BE2C (cell line): Measurements from ENCODE around the gene PKNOX2.

Source experiments
- DNase-seq: peaks from one replicate; pipeline ENCODE4 v3.0.0-alpha.2; 2020
- H3K27me3 ChIP-seq: fragments of 250-450 bp; sonication (Bioruptor Pico); 2 replicates; pipeline ENCODE4 v1.5.1; 2020; ENCODE audit warnings: mild to moderate bottlenecking
- H3K36me3 ChIP-seq: fragments of 250-450 bp; sonication (Bioruptor Pico); 2 replicates; pipeline ENCODE4 v1.5.1; 2020; ENCODE audit warnings: mild to moderate bottlenecking
- H3K4me1 ChIP-seq: fragments of 250-450 bp; sonication (Bioruptor Pico); 2 replicates; pipeline ENCODE4 v1.5.1; 2020
- H3K4me3 ChIP-seq: 2 replicates; pipeline ENCODE4 v1.5.1; 2011; ENCODE audit warnings: low read depth, low read length
- H3K9me3 ChIP-seq: fragments of 250-450 bp; sonication (Bioruptor Pico); 2 replicates; pipeline ENCODE4 v1.5.1; 2020
- CTCF ChIP-seq: IDR thresholded peaks from 2 replicates; pipeline ENCODE4 v1.5.1; 2012; ENCODE audit warnings: mild to moderate bottlenecking, low read depth, low read length

The PKNOX2 gene

GRCh38 chr11:125413226-125413625 is 248.7 kb downstream of the PKNOX2 start:
- Histone ChIP-seq H3K4me3 (no peak overlapping the region), H3K4me1 (no peaks in the 10 kb centered on the region), H3K36me3 (no peaks in the 10 kb centered on the region), H3K27me3 (peaks cover 27% of the 10 kb centered on the region), H3K9me3 (no peaks in the 10 kb centered on the region)
- no peak for TF ChIP-seq CTCF
- no peak for DNase-seq

- H3K27me3 ChIP-seq: peaks cover 26% of the 10 kb centered on the region
Observed at GRCh38 chr11:125414121-125414520, 249.6 kb downstream of the PKNOX2 start.

GRCh38 chr11:125416981-125417935 is 252.7 kb downstream of the PKNOX2 start:
- no peak for TF ChIP-seq CTCF
- H3K27me3 ChIP-seq: peaks cover 26% of the 10 kb centered on the region
- no peak overlapping the region for H3K4me3 ChIP-seq
- no peak for DNase-seq
- H3K36me3 ChIP-seq: no peaks in the 10 kb centered on the region
- no peaks in the 10 kb centered on the region for H3K9me3 ChIP-seq
- no peaks in the 10 kb centered on the region for H3K4me1 ChIP-seq

More at GRCh38 chr11:125414121-125414520, 249.6 kb downstream of the PKNOX2 start:
- Histone ChIP-seq H3K9me3 (no peaks in the 10 kb centered on the region), H3K4me1 (no peaks in the 10 kb centered on the region), H3K36me3 (no peaks in the 10 kb centered on the region), H3K4me3 (no peak overlapping the region)
- no peak for TF ChIP-seq CTCF
- DNase-seq: no peak

GRCh38 chr11:125418396-125418795 is 253.8 kb downstream of the PKNOX2 start:
- H3K36me3 ChIP-seq: no peaks in the 10 kb centered on the region
- H3K4me3 ChIP-seq: no peak overlapping the region
- no peak for DNase-seq
- H3K4me1 ChIP-seq: no peaks in the 10 kb centered on the region
- no peaks in the 10 kb centered on the region for H3K9me3 ChIP-seq
- TF ChIP-seq CTCF: no peak
- peaks cover 26% of the 10 kb centered on the region for H3K27me3 ChIP-seq

GRCh38 chr11:125422681-125423080 is 258.1 kb downstream of the PKNOX2 start:
- no peak overlapping the region for H3K4me3 ChIP-seq

More at GRCh38 chr11:125422681-125423080, 258.1 kb downstream of the PKNOX2 start:
- H3K36me3 ChIP-seq: no peaks in the 10 kb centered on the region
- no peak for TF ChIP-seq CTCF
- no peaks in the 10 kb centered on the region for H3K4me1 ChIP-seq
- peaks cover 41% of the 10 kb centered on the region for H3K27me3 ChIP-seq
- DNase-seq: no peak
- no peaks in the 10 kb centered on the region for H3K9me3 ChIP-seq
